ENCODE measurements around the gene ATG9A. TPM values are rescaled to one million over a fixed set of nuclear protein-coding genes. Genes with fewer than 3 reads are reported as not detected.

The ATG9A gene
- total and polyA plus RNA-seq, 2 donors (not counting 3 experiments of a cell fraction or from before 2014, with no cell fraction given): 65.5 to 95.0 TPM

GRCh38 chr2:219199470-219200211 is 29.8 kb downstream of the ATG9A start:
- H3K27ac ChIP-seq (ENCODE audit: insufficient read depth, low read depth, low read length): no peak overlapping the region
- ChIA-PET POLR2A (no interaction called here), CTCF (interaction anchor here (1.5 kb wide), 1 partner anchor 10 kb away, joined by 6 read pairs; no protein-coding TSS in a partner anchor)
- H3K9ac ChIP-seq (replicated peaks; ENCODE audit: extremely low read depth, insufficient read depth, low read length): no peak overlapping the region
- peaks cover 2 to 5% of the 10 kb centered on the region in 2 experiments for H3K27me3 ChIP-seq (ENCODE audit: control insufficient read depth in 2 of 2, insufficient read depth in 2 of 2, low read length in 2 of 2)
- H3K4me3 ChIP-seq (replicated peaks in 1 of 3; ENCODE audit: insufficient read depth in 1 of 3, low read depth in 1 of 3, low read length in 3 of 3): no peak overlapping the region
- no peaks in the 10 kb centered on the region for H3K79me2 ChIP-seq (ENCODE audit: control insufficient read depth, insufficient read depth, low read length)
- no peak for TF ChIP-seq POLR2AphosphoS5 (IDR thresholded peaks at IDR 0.05; ENCODE audit: insufficient read depth, low read depth, low read length)
- TF ChIP-seq MYC (IDR thresholded peaks at IDR 0.05; ENCODE audit: low read depth, low read length): no peak
- TF ChIP-seq EZH2 (IDR thresholded peaks at IDR 0.05; ENCODE audit: borderline replicate concordance, low read depth, low read length, severe bottlenecking): no peak
- TF ChIP-seq POLR2A (IDR thresholded peaks at IDR 0.05; ENCODE audit: low read depth, low read length): no peak
- TF ChIP-seq FOS (IDR thresholded peaks at IDR 0.05; ENCODE audit: borderline replicate concordance, insufficient read depth, low read length): no peak
- no peak for TF ChIP-seq JUN (IDR thresholded peaks at IDR 0.05; ENCODE audit: borderline replicate concordance, insufficient read depth, insufficient read length, low read depth)
- TF ChIP-seq GATA2 (IDR thresholded peaks at IDR 0.05; ENCODE audit: insufficient read depth, insufficient read length, low read depth, low read length): no peak
- no peak for TF ChIP-seq CTCF (IDR thresholded peaks at IDR 0.05; ENCODE audit: extremely low read depth in 1 of 2, insufficient read depth in 1 of 2, low read depth in 1 of 2, low read length in 2 of 2)
- TF ChIP-seq MAX (IDR thresholded peaks at IDR 0.05; ENCODE audit: insufficient read depth, insufficient read length): no peak
- dilution Hi-C loops (cut with MboI; ENCODE audit: extremely low pct_ligation_motif_present, low sequenced_read_pairs): no loop called here
- no peaks in the 10 kb centered on the region for H4K20me1 ChIP-seq (replicated peaks; ENCODE audit: control insufficient read depth, extremely low read depth, insufficient read depth, low read length)
- H3K4me1 ChIP-seq (ENCODE audit: control insufficient read depth, extremely low read depth, insufficient read depth, low read length): no peaks in the 10 kb centered on the region
- FAIRE-seq (no peak), DNase-seq (ENCODE audit: low read depth, low spot score) (no peak)
- H3K9me1 ChIP-seq (replicated peaks; ENCODE audit: control insufficient read depth, extremely low read depth, insufficient read depth, low read length): no peaks in the 10 kb centered on the region
- H2AFZ ChIP-seq (ENCODE audit: low read depth, low read length): no peak overlapping the region
- no peak overlapping the region for H3K4me2 ChIP-seq (ENCODE audit: insufficient read depth, low read length)
- H3K9me3 ChIP-seq (replicated peaks; ENCODE audit: control insufficient read depth, insufficient read depth, low read length): no peaks in the 10 kb centered on the region
- no peaks in the 10 kb centered on the region for H3K36me3 ChIP-seq (ENCODE audit: control insufficient read depth in 2 of 2, extremely low read depth in 1 of 2, insufficient read depth in 2 of 2, low read length in 2 of 2)
- intact Hi-C loops (cut with micrococcal nuclease): no loop called here
- no TSS peak for BruUV-seq (replicated peaks)

Measured in endothelial cell of umbilical vein (primary cell).